Astrocyte of the cerebellum (primary cell): Measurements from ENCODE around the gene PRSS57.

Experiments
- DNase-seq: peaks from one replicate; pipeline ENCODE4 v3.0.0-alpha.2; 2011; ENCODE audit warnings: low read depth
- H3K4me3 ChIP-seq: 2 replicates; pipeline ENCODE4 v1.5.1; 2011; ENCODE audit warnings: mild to moderate bottlenecking, low read depth, low read length, moderate library complexity
- CTCF ChIP-seq: IDR thresholded peaks from 2 replicates; pipeline ENCODE4 v1.5.1; 2012; ENCODE audit warnings: low read length, low read depth, moderate library complexity, mild to moderate bottlenecking; ENCODE audit errors: missing control alignments
- in situ Hi-C: cut with HindIII; loops from 2 replicates; pipeline ENCODE4 v1.10.0; 2017; ENCODE audit warnings: low sequenced_read_pairs

Gene PRSS57

GRCh38 chr19:664913-665443 is 30.3 kb downstream of the PRSS57 start:
- DNase-seq = peak; percentile 55
- in situ Hi-C loops = no loop called here
- TF ChIP-seq CTCF = peak; percentile 87
- no peak overlapping the region for H3K4me3 ChIP-seq

- peak overlapping the region; percentile 43 for H3K4me3 ChIP-seq
- DNase-seq = no peak
- in situ Hi-C loops = no loop called here
- TF ChIP-seq CTCF = no peak
These were observed 31.6 kb downstream of the PRSS57 start for GRCh38 chr19:663682-664117.

- TF ChIP-seq CTCF = no peak
- in situ Hi-C loops = no loop called here
- peak within 1 kb of the TSS; percentile 90 for H3K4me3 ChIP-seq
- DNase-seq = peak; percentile 60
These were observed 32.1 kb downstream of the PRSS57 start, which contains the start of gene RNF126 for GRCh38 chr19:662962-663681. Gene RNF126 (minus strand): TSS chr19:663214. CDS start chr19:663121, 93 bp downstream.

- TF ChIP-seq CTCF = no peak
- in situ Hi-C loops = no loop called here
- DNase-seq = no peak
- peak overlapping the region; percentile 90 for H3K4me3 ChIP-seq
These were observed 32.9 kb downstream of the PRSS57 start for GRCh38 chr19:662207-662961.

GRCh38 chr19:661427-662196 is 33.6 kb downstream of the PRSS57 start:
- H3K4me3 ChIP-seq = peak overlapping the region; percentile 90
- in situ Hi-C loops = no loop called here
- TF ChIP-seq CTCF = no peak
- no peak for DNase-seq
